Measurements from ENCODE around the gene TRIM59. TPM values are rescaled to one million over a fixed set of nuclear protein-coding genes. Genes with fewer than 3 reads are reported as not detected.
A peak's percentile ranks its signal among the peaks of the same experiment; 100 is the strongest.

TRIM59 gene
- total RNA-seq, 2 donors from 2014 or later: 5.4 to 5.7 TPM

DNA sequence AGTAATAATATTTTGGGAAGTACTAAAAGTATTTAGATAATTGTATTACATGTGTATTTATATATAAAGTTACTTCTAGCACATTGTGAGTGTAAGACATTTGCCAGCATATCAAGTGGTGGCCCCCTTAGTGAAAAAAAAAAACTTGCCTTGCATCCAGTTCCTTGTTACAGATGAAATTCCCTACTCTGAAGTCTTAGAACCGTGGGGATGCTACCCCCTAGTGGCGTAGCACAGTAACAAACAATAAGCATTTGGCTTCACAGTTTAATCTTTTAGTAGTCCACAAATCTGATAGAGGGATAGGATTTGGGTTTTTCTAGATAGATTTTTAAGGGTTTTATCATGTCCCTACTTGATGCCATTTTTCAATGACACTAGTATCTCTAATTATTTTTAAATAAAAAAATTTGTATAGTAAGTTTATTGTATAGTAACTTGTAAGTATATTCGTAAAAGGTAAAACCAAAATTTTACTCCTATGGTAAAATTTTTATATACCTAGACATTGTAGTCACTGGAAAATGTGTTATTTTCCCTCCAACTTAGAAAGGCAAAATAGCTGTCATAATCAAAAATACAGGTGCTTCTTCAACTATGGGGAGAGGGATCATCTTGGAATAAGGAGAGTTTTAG, 35.9 kb downstream of the TRIM59 start:
- peak; percentile 37 to 44 for DNase-seq
- ATAC-seq: peak; percentile 83
- intact Hi-C loops (cut with DNase I, micrococcal nuclease): loop anchor here in 1 of 2 donors (5.0 kb wide), 2 partner anchors 251 to 381 kb away; no protein-coding TSS in a partner anchor

DNA sequence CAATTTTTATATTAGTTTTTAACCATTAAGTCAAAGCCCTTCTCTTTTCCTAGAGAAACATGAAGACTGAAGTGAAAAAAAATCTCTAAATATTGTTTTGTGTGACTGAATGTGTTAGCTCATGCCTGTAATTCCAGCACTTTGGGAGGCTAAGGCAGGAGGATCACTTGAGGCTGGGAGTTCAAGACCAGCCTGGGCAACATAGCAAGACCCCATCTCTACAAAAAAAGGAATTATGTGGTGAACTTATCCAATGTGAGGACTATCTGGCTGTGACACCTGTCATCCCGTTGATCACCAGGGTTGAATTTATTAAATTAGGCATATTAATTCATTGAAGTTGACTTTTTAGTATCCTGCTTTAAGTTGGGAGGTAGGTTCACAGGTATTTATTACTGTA, 37.1 kb downstream of the TRIM59 start:
- DNase-seq (no peak), ATAC-seq (no peak)
- intact Hi-C loops (cut with DNase I, micrococcal nuclease): loop anchor here in 1 of 2 donors (5.0 kb wide), 2 partner anchors 250 to 380 kb away; no protein-coding TSS in a partner anchor

- intact Hi-C loops (cut with DNase I, micrococcal nuclease): loop anchor here in 1 of 2 donors (5.0 kb wide), 2 partner anchors 248 to 378 kb away; no protein-coding TSS in a partner anchor
- DNase-seq: no peak
- no peak for ATAC-seq
Measured at GRCh38 chr3:160409812-160410610, 39.6 kb downstream of the TRIM59 start.

DNA sequence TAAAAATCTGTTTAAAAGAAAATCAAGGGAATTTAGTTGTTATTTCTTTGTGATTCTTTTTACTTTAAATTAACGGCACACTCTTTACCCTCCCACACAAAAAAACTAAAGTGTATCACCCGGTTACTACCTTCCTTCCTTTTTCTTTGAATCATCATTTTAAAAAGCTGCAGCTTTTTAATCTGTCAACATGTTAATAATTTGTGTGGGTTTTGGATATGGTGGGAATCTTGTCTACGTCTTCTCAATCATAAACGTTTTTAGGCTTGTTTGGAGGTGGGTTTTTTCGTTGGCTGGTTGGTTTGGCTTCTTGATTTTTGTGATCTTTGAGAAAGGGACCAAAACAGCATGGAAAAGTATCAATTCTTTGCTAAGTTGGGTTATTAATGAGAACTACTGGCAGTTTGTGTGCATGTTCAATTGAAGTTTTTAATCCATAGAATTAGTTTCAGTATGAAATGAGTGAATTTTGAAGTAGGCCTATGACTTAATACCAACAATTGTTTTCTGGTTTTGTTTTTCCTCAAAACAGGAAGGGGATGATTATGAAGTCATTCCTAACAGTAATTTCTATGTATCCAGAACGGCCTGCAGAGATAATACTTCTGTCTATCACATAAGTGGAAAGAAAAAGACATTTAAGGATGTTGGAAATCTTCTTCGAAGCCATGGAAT, 45.7 kb downstream of the TRIM59 start:
- ATAC-seq (no peak), DNase-seq (no peak)
- intact Hi-C loops (cut with DNase I, micrococcal nuclease): no loop called here

DNA sequence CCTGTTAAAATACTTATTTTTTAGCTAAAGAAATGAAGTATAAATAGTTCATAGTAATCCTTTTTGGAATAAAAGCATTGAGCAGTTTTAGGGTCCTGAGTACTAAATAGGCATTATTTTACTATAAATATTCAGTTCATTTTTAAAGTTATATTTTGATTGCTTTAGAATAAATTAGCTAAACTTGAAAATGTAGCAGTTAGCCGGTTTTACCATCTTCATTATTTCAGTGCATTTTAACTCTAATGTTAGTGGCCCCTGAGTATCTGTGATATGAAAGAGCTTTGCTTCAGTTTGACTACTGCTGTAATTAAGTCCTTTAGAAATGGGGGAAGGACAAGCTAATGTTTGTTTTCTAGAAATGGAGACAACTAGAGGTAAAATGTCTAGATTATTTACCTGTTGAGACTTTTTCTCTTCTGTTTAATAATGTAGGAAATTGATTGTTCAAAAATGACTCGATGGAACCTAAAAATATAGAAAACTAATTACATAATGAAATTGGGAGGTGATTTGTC, 46.5 kb downstream of the TRIM59 start:
- DNase-seq (no peak), ATAC-seq (no peak)
- intact Hi-C loops (cut with DNase I, micrococcal nuclease): no loop called here

- no peak for DNase-seq
- intact Hi-C loops (cut with DNase I, micrococcal nuclease): no loop called here
- ATAC-seq: no peak
Measured at GRCh38 chr3:160402221-160403027, 47.2 kb downstream of the TRIM59 start.

DNA sequence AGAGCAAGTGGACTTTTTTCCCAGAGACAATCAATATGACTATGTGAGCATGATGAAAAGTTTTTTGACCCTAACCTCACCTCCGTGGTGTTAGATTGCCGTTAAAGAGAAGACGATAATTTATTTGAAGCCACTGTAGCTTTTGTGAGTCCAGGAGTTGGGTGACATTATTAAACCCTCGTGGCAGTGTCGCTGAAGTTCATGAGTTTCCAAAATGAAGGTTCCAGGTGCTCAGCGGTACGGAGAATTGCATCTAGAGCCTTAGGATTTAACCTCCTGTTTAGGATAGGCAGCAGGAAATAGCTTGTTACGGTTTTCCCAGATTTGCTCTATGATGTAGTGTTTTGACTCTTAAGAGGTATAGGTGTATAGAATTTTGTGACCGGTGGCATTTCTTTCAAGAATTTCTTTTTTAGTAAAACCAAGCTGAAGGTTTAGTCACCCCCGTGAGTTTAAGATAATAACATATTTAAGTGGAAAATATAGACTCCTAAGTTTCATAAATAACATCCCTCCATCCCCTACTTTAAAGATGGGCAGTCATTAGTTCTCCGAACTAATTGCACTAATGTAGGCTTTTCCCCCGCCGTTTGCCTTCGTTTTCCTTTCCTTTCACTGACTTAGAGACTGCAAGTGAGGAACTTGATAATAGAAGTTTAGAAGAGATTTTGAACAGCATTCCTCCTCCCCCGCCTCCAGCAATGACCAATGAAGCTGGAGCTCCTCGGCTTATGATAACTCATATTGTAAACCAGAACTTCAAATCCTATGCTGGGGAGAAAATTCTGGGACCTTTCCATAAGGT, 48.1 kb downstream of the TRIM59 start:
- ATAC-seq: no peak
- DNase-seq: peak in 1 of 2 donors; percentile 28
- intact Hi-C loops (cut with DNase I, micrococcal nuclease): no loop called here

DNA sequence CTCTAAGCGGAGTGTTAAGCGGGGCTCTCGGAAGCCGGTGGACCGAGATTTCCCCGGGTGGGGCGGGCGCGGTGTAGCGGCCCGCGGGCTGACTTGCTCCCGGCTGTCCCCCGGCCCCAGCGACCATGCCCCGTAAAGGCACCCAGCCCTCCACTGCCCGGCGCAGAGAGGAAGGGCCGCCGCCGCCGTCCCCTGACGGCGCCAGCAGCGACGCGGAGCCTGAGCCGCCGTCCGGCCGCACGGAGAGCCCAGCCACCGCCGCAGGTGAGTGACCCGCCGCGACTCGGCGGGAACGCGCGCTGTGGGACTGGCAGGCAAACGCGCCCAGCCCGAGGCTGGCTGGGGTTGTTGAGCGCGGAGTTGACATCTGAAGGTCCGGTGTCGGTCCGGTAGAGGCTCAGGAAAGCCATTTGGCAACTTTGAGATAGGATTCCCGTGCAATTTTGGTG, 48.9 kb downstream of the TRIM59 start:
- DNase-seq (peak in 1 of 2 donors; percentile 48), ATAC-seq (peak; percentile 27)
- intact Hi-C loops (cut with DNase I, micrococcal nuclease): no loop called here

- DNase-seq: peak; percentile 50 to 68
- intact Hi-C loops (cut with DNase I, micrococcal nuclease): no loop called here
- ATAC-seq: peak; percentile 42
Measured at GRCh38 chr3:160400030-160400701, 49.4 kb downstream of the TRIM59 start.

- intact Hi-C loops (cut with DNase I, micrococcal nuclease): no loop called here
- ATAC-seq: peak; percentile 92
Measured at GRCh38 chr3:160399125-160400029, 50.2 kb downstream of the TRIM59 start, which contains the start of the genes IFT80 and SMC4. IFT80 (minus strand) TSS chr3:160399225; CDS start chr3:160384600, 14,625 bp downstream. SMC4 (plus strand) TSS chr3:160399650; CDS start chr3:160400827, 1,177 bp downstream.

DNA sequence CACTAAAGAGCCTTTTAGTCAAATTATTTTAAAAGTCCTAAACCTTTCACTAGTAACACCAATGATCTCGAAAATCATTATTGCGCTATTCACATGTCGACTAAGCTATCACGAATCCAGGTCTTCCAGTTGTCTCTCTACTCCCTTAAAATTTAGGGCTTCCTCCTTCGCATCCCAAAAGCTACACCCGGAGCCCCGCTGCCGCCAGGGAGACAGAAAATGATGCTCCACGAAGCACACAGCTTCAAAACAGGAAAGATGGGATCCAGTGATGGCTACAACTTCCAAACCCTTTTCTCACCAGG, 50.8 kb downstream of the TRIM59 start:
- DNase-seq: no peak
- ATAC-seq: no peak
- intact Hi-C loops (cut with DNase I, micrococcal nuclease): no loop called here

More at GRCh38 chr3:160399125-160400029, 50.2 kb downstream of the TRIM59 start, which contains the start of the genes IFT80 and SMC4:
- peak; percentile 96 to 98 for DNase-seq

DNA sequence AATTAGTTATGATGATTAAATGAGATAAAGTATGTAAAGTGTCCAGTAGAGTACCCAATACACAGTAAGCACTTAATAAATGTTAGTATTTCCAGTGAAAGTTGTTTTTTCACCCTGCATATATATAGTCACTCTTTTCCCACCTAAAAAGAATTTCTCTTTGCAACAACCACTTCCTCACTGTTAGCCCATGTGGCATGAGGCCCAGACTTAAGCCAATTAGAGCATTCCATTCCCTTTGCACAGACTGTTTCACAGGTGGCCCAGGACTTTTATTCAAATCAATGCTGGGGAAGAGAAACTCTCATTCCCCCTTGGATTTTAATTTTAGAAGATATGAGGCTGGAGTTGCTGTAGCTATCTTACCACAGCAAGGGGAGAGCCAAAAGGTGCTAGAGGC, 54.3 kb downstream of the TRIM59 start:
- ATAC-seq: no peak
- intact Hi-C loops (cut with DNase I, micrococcal nuclease): no loop called here

DNA sequence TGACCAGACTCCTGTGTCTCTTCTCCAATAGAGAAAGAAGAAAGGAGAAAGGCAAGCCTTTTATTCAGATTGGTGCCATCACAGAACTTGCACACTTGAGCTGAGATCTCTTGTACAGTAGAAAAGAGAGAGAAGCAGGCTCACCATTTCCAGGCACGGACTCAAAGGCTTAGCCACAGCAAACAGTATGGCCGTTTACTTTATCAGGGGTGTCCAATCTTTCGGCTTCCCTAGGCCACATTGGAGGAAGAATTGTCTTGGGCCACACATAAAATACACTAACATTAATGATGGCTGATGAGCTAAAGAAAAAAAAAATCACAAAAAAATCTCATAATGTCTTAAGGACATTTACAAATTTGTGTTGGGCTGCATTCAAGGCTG, 55.6 kb downstream of the TRIM59 start:
- ATAC-seq (no peak), DNase-seq (no peak)
- intact Hi-C loops (cut with DNase I, micrococcal nuclease): no loop called here

More for the DNA sequence above, 54.3 kb downstream of the TRIM59 start:
- DNase-seq: no peak

DNA sequence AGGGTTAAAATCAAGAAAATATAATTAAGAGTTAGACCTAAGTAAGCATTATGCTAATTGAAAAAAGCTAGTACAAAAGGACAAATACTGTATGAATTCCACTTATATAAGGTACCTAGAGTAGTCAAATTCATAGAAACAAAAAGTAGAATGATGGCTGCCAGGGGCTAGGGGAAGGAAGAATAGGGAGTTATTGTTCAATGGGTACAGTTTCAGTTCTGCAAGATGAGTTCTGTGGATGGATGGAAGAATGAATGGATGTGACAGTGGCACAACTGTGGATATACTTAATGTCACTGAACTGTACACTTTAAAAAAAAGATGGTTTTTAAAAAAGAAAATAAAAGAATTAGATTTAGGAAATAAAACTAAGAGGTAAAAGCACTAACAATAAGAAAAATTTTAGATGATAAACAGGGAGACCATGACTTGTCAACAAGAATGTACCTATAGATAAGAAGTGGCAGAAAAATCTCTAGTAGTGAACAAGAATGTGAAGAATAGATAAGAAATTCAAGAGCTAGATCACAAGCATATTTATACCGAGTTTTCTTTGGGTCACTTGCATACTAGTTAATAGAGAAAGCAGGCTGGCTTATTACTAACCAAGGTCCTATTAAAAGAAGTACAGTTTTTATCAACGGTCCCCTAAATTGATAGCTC, 56.1 kb downstream of the TRIM59 start:
- no peak for DNase-seq
- no peak for ATAC-seq
- intact Hi-C loops (cut with DNase I, micrococcal nuclease): no loop called here

- intact Hi-C loops (cut with DNase I, micrococcal nuclease): no loop called here
- DNase-seq (no peak), ATAC-seq (no peak)
Measured at GRCh38 chr3:160392798-160393197, 56.8 kb downstream of the TRIM59 start.
